SU-DHL-6 (cell line): ENCODE results near the gene BOD1L1.

Experiments
- H2AFZ ChIP-seq: fragments of 200-600 bp; sonication (generic); 2 replicates; pipeline ENCODE4 v1.6.1; 2014; ENCODE audit warnings: low read depth, mild to moderate bottlenecking, moderate library complexity, mixed read lengths, antibody characterized with exemption, low read length; ENCODE audit not compliant: severe bottlenecking
- H3F3A ChIP-seq: fragments of 200-600 bp; shearing (Covaris generic); 2 replicates; pipeline ENCODE4 v1.6.0; 2016; ENCODE audit warnings: antibody characterized with exemption, mild to moderate bottlenecking; ENCODE audit not compliant: insufficient read depth
- H3K27ac ChIP-seq: fragments of 200-600 bp; sonication (generic); 2 replicates; pipeline ENCODE4 v1.5.1; 2016; ENCODE audit warnings: low read depth, mild to moderate bottlenecking, low read length, moderate library complexity, mixed read lengths
- H3K27me3 ChIP-seq: fragments of 200-600 bp; sonication (generic), shearing (Covaris generic); 2 replicates; pipeline ENCODE4 v1.6.0; 2014; ENCODE audit warnings: mild to moderate bottlenecking, low read length
- H3K36me3 ChIP-seq: fragments of 200-600 bp; sonication (generic); 2 replicates; pipeline ENCODE4 v1.6.1; 2014; ENCODE audit warnings: mild to moderate bottlenecking, low read length, mixed read lengths
- H3K4me2 ChIP-seq: fragments of 300-600, 200-600 bp; shearing (Covaris generic), sonication (generic); 2 replicates; pipeline ENCODE4 v1.6.0; 2014; ENCODE audit warnings: low read length, low read depth, mild to moderate bottlenecking; ENCODE audit not compliant: poor library complexity, severe bottlenecking
- H3K4me3 ChIP-seq: fragments of 200-600 bp; sonication (generic); 2 replicates; pipeline ENCODE4 v1.5.1; 2014; ENCODE audit warnings: antibody characterized with exemption, low read length, mild to moderate bottlenecking, mixed read lengths; ENCODE audit not compliant: insufficient read depth, poor library complexity, severe bottlenecking
- H3K79me2 ChIP-seq: fragments of 200-600 bp; sonication (generic); 2 replicates; pipeline ENCODE4 v1.6.1; 2014; ENCODE audit warnings: mild to moderate bottlenecking, low read length, moderate library complexity; ENCODE audit not compliant: insufficient read depth
- H3K9ac ChIP-seq: fragments of 200-600 bp; sonication (generic); 2 replicates; pipeline ENCODE4 v1.7.0; 2014; ENCODE audit warnings: mild to moderate bottlenecking, low read length
- H3K9me2 ChIP-seq: fragments of 200-600 bp; sonication (generic); replicated peaks from 2 replicates; pipeline ENCODE4 v1.6.1; 2014; ENCODE audit warnings: low read length; ENCODE audit not compliant: insufficient read depth
- H3K9me3 ChIP-seq: fragments of 200-600 bp; sonication (generic); 2 replicates; pipeline ENCODE4 v1.6.1; 2014; ENCODE audit warnings: low read length, mixed read lengths; ENCODE audit not compliant: insufficient read depth
- H4K20me1 ChIP-seq: fragments of 200-600 bp; sonication (generic); 2 replicates; pipeline ENCODE4 v1.6.1; 2014; ENCODE audit warnings: low read depth, mild to moderate bottlenecking, antibody characterized with exemption, low read length, moderate library complexity, mixed read lengths
- CTCF ChIP-seq: fragments of 200-600 bp; sonication (generic); IDR thresholded peaks from one replicate; pipeline ENCODE4 v1.5.1; 2017; ENCODE audit warnings: antibody characterized with exemption, mild to moderate bottlenecking, low read length, moderate library complexity; ENCODE audit not compliant: insufficient read depth, poor library complexity, severe bottlenecking
- EZH2phosphoT487 ChIP-seq: fragments of 200-600 bp; sonication (generic), shearing (Covaris generic); conservative IDR thresholded peaks from 2 replicates; pipeline ENCODE4 v1.6.1; 2018; ENCODE audit warnings: mild to moderate bottlenecking, antibody characterized with exemption, low read length, moderate library complexity, mixed read lengths

Gene BOD1L1

GRCh38 chr4:13617801-13618200, 9.7 kb downstream of the BOD1L1 start:
- no peak overlapping the region for H3K27ac ChIP-seq
- H2AFZ ChIP-seq, result no peak overlapping the region
- H4K20me1 ChIP-seq, result no peaks in the 10 kb centered on the region
- no peaks in the 10 kb centered on the region for H3K9me2 ChIP-seq
- no peak overlapping the region for H3K4me2 ChIP-seq
- peaks cover 20% of the 10 kb centered on the region for H3K36me3 ChIP-seq
- no peak overlapping the region for H3K4me3 ChIP-seq
- no peak overlapping the region for H3K9ac ChIP-seq
- TF ChIP-seq CTCF (no peak), EZH2phosphoT487 (no peak)
- peaks cover 3% of the 10 kb centered on the region for H3F3A ChIP-seq
- H3K79me2 ChIP-seq, result peaks cover 37% of the 10 kb centered on the region
- no peaks in the 10 kb centered on the region for H3K9me3 ChIP-seq
- H3K27me3 ChIP-seq, result no peaks in the 10 kb centered on the region

- TF ChIP-seq EZH2phosphoT487 (no peak), CTCF (no peak)
- Histone ChIP-seq H3K4me2 (no peak overlapping the region), H3K9me2 (no peaks in the 10 kb centered on the region), H3K79me2 (peaks cover 25% of the 10 kb centered on the region), H2AFZ (no peak overlapping the region), H3K9ac (no peak overlapping the region), H3F3A (peaks cover 15% of the 10 kb centered on the region), H3K36me3 (peaks cover 23% of the 10 kb centered on the region), H3K9me3 (no peaks in the 10 kb centered on the region), H3K4me3 (no peak overlapping the region), H3K27me3 (no peaks in the 10 kb centered on the region), H3K27ac (peak overlapping the region; percentile 74; the same call in 1 of the 2 replicates), H4K20me1 (no peaks in the 10 kb centered on the region)
Measured at GRCh38 chr4:13616597-13616996, 10.9 kb downstream of the BOD1L1 start.

- Histone ChIP-seq H3K4me3 (peak overlapping the region; percentile 4), H3K9me3 (no peaks in the 10 kb centered on the region), H3K27ac (peak overlapping the region; percentile 74), H3K9me2 (no peaks in the 10 kb centered on the region), H4K20me1 (no peaks in the 10 kb centered on the region), H2AFZ (no peak overlapping the region), H3K9ac (peak overlapping the region; percentile 38), H3K36me3 (peaks cover 32% of the 10 kb centered on the region), H3F3A (peaks cover 21% of the 10 kb centered on the region), H3K4me2 (peak overlapping the region; percentile 69), H3K27me3 (no peaks in the 10 kb centered on the region), H3K79me2 (peaks cover 13% of the 10 kb centered on the region)
- TF ChIP-seq CTCF (no peak), EZH2phosphoT487 (no peak)
Measured at GRCh38 chr4:13615161-13615560, 12.4 kb downstream of the BOD1L1 start.
